SK-N-SH (cell line): ENCODE results near the gene SHMT2. TPM values are rescaled to one million over a fixed set of nuclear protein-coding genes. Genes with fewer than 3 reads are reported as not detected.

Source experiments
- CTCF ChIA-PET: fragments of 300-600, 350-600 bp; formaldehyde crosslinking; extraction: SDS; loops from one replicate; lab custom pipeline; 2021; lab: Yijun Ruan, JAX
- POLR2A ChIA-PET: fragments of 350-600 bp; sonication (Branson Sonifier 250); formaldehyde crosslinking; extraction: SDS; loops from one replicate; lab custom pipeline; 2020; ENCODE audit warnings: antibody characterized with exemption, inconsistent platforms; lab: Yijun Ruan, JAX
- DNase-seq: peaks from one replicate; pipeline ENCODE4 v3.0.0; 2012
- H2AFZ ChIP-seq: fragments of 200-600 bp; sonication (generic); 2 replicates; pipeline ENCODE4 v1.8.1; 2016; ENCODE audit warnings: antibody characterized with exemption, mild to moderate bottlenecking, low read depth
- H3F3A ChIP-seq: fragments of 200-600 bp; sonication (generic); replicated peaks from 2 replicates; pipeline ENCODE3; 2016; ENCODE audit warnings: antibody characterized with exemption, mild to moderate bottlenecking; ENCODE audit not compliant: insufficient read depth
- H3K27ac ChIP-seq, 2 experiments: fragments of 200-500 bp in 1 of 2; fragments of 200-600 bp in 1 of 2; sonication (Bioruptor generic) in 1 of 2; sonication (generic), shearing (Covaris generic) in 1 of 2; 2 replicates each; pipeline versions ENCODE4 v1.5.1 to v1.6.1; 2014 to 2016; ENCODE audit warnings: low read depth in 2 of 2, inconsistent platforms in 1 of 2, low read length in 1 of 2, mild to moderate bottlenecking in 1 of 2, mixed read lengths in 1 of 2
- H3K27me3 ChIP-seq: fragments of 200-600 bp; sonication (generic), shearing (Covaris generic); 2 replicates; pipeline ENCODE4 v1.6.1; 2016; ENCODE audit warnings: mixed run types; ENCODE audit not compliant: insufficient read depth
- H3K36me3 ChIP-seq, 2 experiments: fragments of 200-500 bp in 1 of 2; fragments of 200-600 bp in 1 of 2; sonication (Bioruptor generic) in 1 of 2; sonication (generic) in 1 of 2; replicated peaks in 1 of 2; 2 replicates each; pipeline versions ENCODE3 to v1.5.1; 2014 to 2016; ENCODE audit warnings: low read length in 1 of 2, mild to moderate bottlenecking in 1 of 2; ENCODE audit not compliant: insufficient read depth in 2 of 2, control insufficient read depth in 1 of 2
- H3K4me1 ChIP-seq, 2 experiments: fragments of 200-500 bp in 1 of 2; fragments of 200-600 bp in 1 of 2; sonication (Bioruptor generic) in 1 of 2; sonication (generic), shearing (Covaris generic) in 1 of 2; 2 replicates each; pipeline versions ENCODE4 v1.5.1 to v1.6.1; 2014 to 2016; ENCODE audit warnings: low read depth in 1 of 2, low read length in 1 of 2, mixed run types in 1 of 2; ENCODE audit not compliant: insufficient read depth in 2 of 2, control insufficient read depth in 1 of 2
- H3K4me2 ChIP-seq: fragments of 200-600 bp; sonication (generic), shearing (Covaris generic); 2 replicates; pipeline ENCODE4 v1.6.1; 2017; ENCODE audit warnings: mixed run types
- H3K4me3 ChIP-seq, 2 experiments: fragments of 200-500 bp in 1 of 2; fragments of 200-600 bp in 1 of 2; sonication (Bioruptor generic) in 1 of 2; sonication (generic), shearing (Covaris generic) in 1 of 2; 2 replicates each; pipeline versions ENCODE4 v1.5.1 to v1.8.1; 2014 to 2016; ENCODE audit warnings: low read depth in 2 of 2, inconsistent platforms in 1 of 2, low read length in 1 of 2, mild to moderate bottlenecking in 1 of 2, mixed read lengths in 1 of 2, moderate library complexity in 1 of 2
- H3K79me2 ChIP-seq: fragments of 200-600 bp; sonication (generic); 2 replicates; pipeline ENCODE4 v1.8.1; 2017; ENCODE audit warnings: mild to moderate bottlenecking; ENCODE audit not compliant: insufficient read depth
- H3K9ac ChIP-seq: fragments of 200-600 bp; sonication (generic); 2 replicates; pipeline ENCODE4 v1.6.1; 2017; ENCODE audit warnings: mixed run types
- H3K9me2 ChIP-seq: fragments of 200-600 bp; sonication (generic); 2 replicates; pipeline ENCODE4 v1.6.1; 2017; ENCODE audit warnings: mixed run types
- H3K9me3 ChIP-seq: fragments of 200-600 bp; sonication (generic); 2 replicates; pipeline ENCODE4 v1.6.1; 2017; ENCODE audit warnings: mixed run types, mild to moderate bottlenecking, moderate library complexity
- H4K20me1 ChIP-seq: fragments of 200-600 bp; sonication (generic); 2 replicates; pipeline ENCODE4 v1.6.1; 2017; ENCODE audit warnings: mild to moderate bottlenecking, mixed run types; ENCODE audit not compliant: insufficient read depth
- CTCF ChIP-seq: fragments of 200-600 bp; sonication (generic); IDR thresholded peaks from 2 replicates; pipeline ENCODE4 v1.6.1; 2017; ENCODE audit warnings: antibody characterized with exemption, mild to moderate bottlenecking, moderate library complexity
- EP300 ChIP-seq, 2 experiments: IDR thresholded peaks; 2 replicates each; pipeline versions ENCODE4 v1.4.0 to v1.6.1; 2012; ENCODE audit warnings: borderline replicate concordance in 1 of 2, low read depth in 1 of 2, low read length in 1 of 2
- NRF1 ChIP-seq: IDR thresholded peaks from 2 replicates; pipeline ENCODE4 v1.6.1; 2012; ENCODE audit warnings: low read depth, mild to moderate bottlenecking, low read length
- POLR2AphosphoS5 ChIP-seq: IDR thresholded peaks from 2 replicates; pipeline ENCODE4 v1.6.1; 2012; ENCODE audit warnings: low read depth, low read length
- RAD21 ChIP-seq: IDR thresholded peaks from 2 replicates; pipeline ENCODE4 v1.6.1; 2012; ENCODE audit warnings: mild to moderate bottlenecking, low read length
- RCOR1 ChIP-seq: fragments of 150-350 bp; IDR thresholded peaks from 2 replicates; pipeline ENCODE4 v1.6.1; 2017; ENCODE audit warnings: antibody characterized with exemption, low read length
- REST ChIP-seq: IDR thresholded peaks from 2 replicates; pipeline ENCODE4 v1.6.1; 2012; ENCODE audit warnings: mild to moderate bottlenecking, low read depth, low read length, moderate library complexity
- SMC3 ChIP-seq: IDR thresholded peaks from 2 replicates; pipeline ENCODE4 v1.6.1; 2012; ENCODE audit warnings: low read depth, low read length, improper control_type of control experiment
- YY1 ChIP-seq: IDR thresholded peaks from 2 replicates; pipeline ENCODE4 v1.4.0; 2012; ENCODE audit warnings: low read depth, mild to moderate bottlenecking
- WGBS: methylation state at CpG from one replicate; pipeline ENCODE4 v1.1.6; 2017; ENCODE audit warnings: low lambda C conversion rate; 5-methylcytosine and 5-hydroxymethylcytosine counted together
- polyA plus RNA-seq, 3 experiments: library from polyadenylated mRNA; depleted of rRNA; stranded (reverse); fragments of >200 nt; gene quantifications; 2 replicates each; pipeline ENCODE4 v1.2.3, GENCODE V29; 2012

The SHMT2 gene
- polyA plus RNA-seq, 1 of the 3 experiments (the other 2 are of a cell fraction): 204 TPM

- no peaks in the 10 kb centered on the region for H4K20me1 ChIP-seq
- 93% methylated on average over 5 of the region's 5 CpGs for WGBS
- no peak overlapping the region for H3K4me2 ChIP-seq
- H3K9me2 ChIP-seq: no peaks in the 10 kb centered on the region
- no peak overlapping the region for H3K4me3 ChIP-seq
- no peaks in the 10 kb centered on the region for H3K9me3 ChIP-seq
- no peak overlapping the region for H3K27ac ChIP-seq
- no peak overlapping the region for H3K9ac ChIP-seq
- H3K27me3 ChIP-seq: no peaks in the 10 kb centered on the region
- DNase-seq: no peak
- ChIA-PET CTCF (interaction anchor here (0.8 to 31.5 kb wide), 12 partner anchors 10 to 119 kb away, joined by 3 to 616 read pairs (median 14); partner anchors contain the start of genes LRP1, LRP1-AS, NEMP1 and STAT6), POLR2A (no interaction called here)
- H3K79me2 ChIP-seq: no peaks in the 10 kb centered on the region
- TF ChIP-seq RCOR1: no peak
- no peak for TF ChIP-seq NRF1
- H3F3A ChIP-seq: peaks cover 10% of the 10 kb centered on the region
- H3K36me3 ChIP-seq: peaks cover 35 to 79% of the 10 kb centered on the region in 2 experiments
- H3K4me1 ChIP-seq: no peaks in the 10 kb centered on the region
- no peak overlapping the region for H2AFZ ChIP-seq
Measured at GRCh38 chr12:57181561-57182155, 47.9 kb upstream of the SHMT2 start.

GRCh38 chr12:57182918-57183575 is 46.5 kb upstream of the SHMT2 start:
- Histone ChIP-seq H3K27ac (no peak overlapping the region), H3K27me3 (no peaks in the 10 kb centered on the region), H3F3A (peaks cover 10% of the 10 kb centered on the region), H2AFZ (no peak overlapping the region), H3K9me2 (no peaks in the 10 kb centered on the region), H3K4me2 (no peak overlapping the region), H3K36me3 (peaks cover 36 to 80% of the 10 kb centered on the region in 2 experiments), H3K9ac (no peak overlapping the region), H3K4me3 (no peak overlapping the region), H3K9me3 (no peaks in the 10 kb centered on the region), H4K20me1 (no peaks in the 10 kb centered on the region), H3K79me2 (no peaks in the 10 kb centered on the region), H3K4me1 (no peaks in the 10 kb centered on the region)
- POLR2A ChIA-PET: interaction anchor here (1.0 kb wide), 2 partner anchors 56 to 60 kb away, joined by 3 to 7 read pairs; no protein-coding TSS in a partner anchor
- TF ChIP-seq EP300 (IDR thresholded peaks at IDR 0.05; ENCODE audit: borderline replicate concordance in 1 of 2, low read depth in 1 of 2, low read length in 1 of 2) (no peak), NRF1 (no peak), RAD21 (peak; percentile 90), POLR2AphosphoS5 (0 out of 2 replicates have a peak, but pooled peaks have one; percentile 13), REST (0 out of 2 replicates have a peak, but pooled peaks have one; percentile 13), SMC3 (peak; percentile 74), YY1 (no peak), CTCF (peak; percentile 87)
- CTCF ChIA-PET: interaction anchor here (0.6 to 31.5 kb wide), 25 partner anchors 11 to 400 kb away, joined by 3 to 616 read pairs (median 5); partner anchors contain the start of genes LRP1, LRP1-AS, NEMP1 and STAT6
- DNase-seq: peak; percentile 96
- WGBS: 58% methylated on average over 11 of the region's 13 CpGs
